ENCODE data around the gene B4GALNT4.

DNA sequence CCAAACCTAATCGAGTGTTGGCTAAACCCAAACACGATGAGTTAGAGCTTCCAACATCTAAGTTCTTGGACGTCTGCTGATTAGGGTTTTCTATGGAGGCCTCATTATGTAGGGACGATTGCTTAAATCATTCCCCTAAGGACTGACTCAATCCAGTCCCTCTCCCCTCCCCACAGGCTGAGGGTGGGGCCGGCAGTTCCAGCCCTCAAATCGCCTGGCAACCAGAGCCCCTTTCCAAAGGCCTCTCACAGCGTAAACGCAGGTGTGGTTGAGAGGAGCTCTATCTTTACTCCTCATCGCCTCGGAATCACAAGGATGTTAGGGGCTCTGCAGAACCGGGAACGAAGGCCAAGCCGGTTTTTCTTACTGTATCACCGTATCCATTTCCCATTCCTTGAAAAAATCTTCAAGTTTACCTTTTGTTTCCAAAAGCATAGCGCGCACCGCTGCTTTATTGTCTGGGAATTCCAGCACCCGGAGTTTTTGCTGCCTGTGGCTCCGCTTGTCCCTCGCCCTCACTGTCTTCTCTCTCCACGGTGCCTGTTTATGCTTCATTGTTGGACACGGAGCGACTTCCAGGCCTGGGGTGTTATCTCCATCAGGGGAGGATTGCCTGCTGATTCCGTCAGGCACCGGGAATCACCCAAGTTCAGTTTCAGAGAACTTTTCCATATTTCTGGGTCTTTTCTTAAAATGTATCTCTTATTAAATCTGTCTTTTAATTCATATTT lies 34.9 kb upstream of the B4GALNT4 start:
- TF ChIP-seq, protein P1, sequence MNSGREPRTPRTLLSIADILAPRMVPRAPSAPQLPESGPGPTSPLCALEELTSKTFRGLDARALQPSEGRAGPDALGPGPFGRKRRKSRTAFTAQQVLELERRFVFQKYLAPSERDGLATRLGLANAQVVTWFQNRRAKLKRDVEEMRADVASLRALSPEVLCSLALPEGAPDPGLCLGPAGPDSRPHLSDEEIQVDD (CRISPR knock-in tag; IDR thresholded peaks at IDR 0.05; ENCODE audit: borderline replicate concordance): no peak
- TF ChIP-seq, protein P2, sequence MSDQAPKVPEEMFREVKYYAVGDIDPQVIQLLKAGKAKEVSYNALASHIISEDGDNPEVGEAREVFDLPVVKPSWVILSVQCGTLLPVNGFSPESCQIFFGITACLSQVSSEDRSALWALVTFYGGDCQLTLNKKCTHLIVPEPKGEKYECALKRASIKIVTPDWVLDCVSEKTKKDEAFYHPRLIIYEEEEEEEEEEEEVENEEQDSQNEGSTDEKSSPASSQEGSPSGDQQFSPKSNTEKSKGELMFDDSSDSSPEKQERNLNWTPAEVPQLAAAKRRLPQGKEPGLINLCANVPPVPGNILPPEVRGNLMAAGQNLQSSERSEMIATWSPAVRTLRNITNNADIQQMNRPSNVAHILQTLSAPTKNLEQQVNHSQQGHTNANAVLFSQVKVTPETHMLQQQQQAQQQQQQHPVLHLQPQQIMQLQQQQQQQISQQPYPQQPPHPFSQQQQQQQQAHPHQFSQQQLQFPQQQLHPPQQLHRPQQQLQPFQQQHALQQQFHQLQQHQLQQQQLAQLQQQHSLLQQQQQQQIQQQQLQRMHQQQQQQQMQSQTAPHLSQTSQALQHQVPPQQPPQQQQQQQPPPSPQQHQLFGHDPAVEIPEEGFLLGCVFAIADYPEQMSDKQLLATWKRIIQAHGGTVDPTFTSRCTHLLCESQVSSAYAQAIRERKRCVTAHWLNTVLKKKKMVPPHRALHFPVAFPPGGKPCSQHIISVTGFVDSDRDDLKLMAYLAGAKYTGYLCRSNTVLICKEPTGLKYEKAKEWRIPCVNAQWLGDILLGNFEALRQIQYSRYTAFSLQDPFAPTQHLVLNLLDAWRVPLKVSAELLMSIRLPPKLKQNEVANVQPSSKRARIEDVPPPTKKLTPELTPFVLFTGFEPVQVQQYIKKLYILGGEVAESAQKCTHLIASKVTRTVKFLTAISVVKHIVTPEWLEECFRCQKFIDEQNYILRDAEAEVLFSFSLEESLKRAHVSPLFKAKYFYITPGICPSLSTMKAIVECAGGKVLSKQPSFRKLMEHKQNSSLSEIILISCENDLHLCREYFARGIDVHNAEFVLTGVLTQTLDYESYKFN (CRISPR knock-in tag; conservative IDR thresholded peaks at IDR 0.05): no peak
- no peak for TF ChIP-seq KDM5A (IDR thresholded peaks at IDR 0.05; ENCODE audit: borderline replicate concordance, low read length)
- no peak for TF ChIP-seq EP300 (IDR thresholded peaks at IDR 0.05; ENCODE audit: low read depth in 2 of 2, low read length in 2 of 2)
- no peak for TF ChIP-seq EP300 (CRISPR knock-in tag; IDR thresholded peaks at IDR 0.05; ENCODE audit: borderline replicate concordance)
- no peak for TF ChIP-seq ZNF263 (CRISPR knock-in tag; IDR thresholded peaks at IDR 0.05)
- TF ChIP-seq, protein P3, sequence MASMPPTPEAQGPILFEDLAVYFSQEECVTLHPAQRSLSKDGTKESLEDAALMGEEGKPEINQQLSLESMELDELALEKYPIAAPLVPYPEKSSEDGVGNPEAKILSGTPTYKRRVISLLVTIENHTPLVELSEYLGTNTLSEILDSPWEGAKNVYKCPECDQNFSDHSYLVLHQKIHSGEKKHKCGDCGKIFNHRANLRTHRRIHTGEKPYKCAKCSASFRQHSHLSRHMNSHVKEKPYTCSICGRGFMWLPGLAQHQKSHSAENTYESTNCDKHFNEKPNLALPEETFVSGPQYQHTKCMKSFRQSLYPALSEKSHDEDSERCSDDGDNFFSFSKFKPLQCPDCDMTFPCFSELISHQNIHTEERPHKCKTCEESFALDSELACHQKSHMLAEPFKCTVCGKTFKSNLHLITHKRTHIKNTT (CRISPR knock-in tag; IDR thresholded peaks at IDR 0.05): no peak
